B cell (primary cell): ENCODE data around the gene FAM163A. TPM values are rescaled to one million over a fixed set of nuclear protein-coding genes. Genes with fewer than 3 reads are reported as not detected.

Experiments
- ATAC-seq: fragments of 200-7000 bp; cut with Tn5 transposase; one replicate; pipeline ENCODE4 v1.10.0; 2021; ENCODE audit warnings: low read depth, mild to moderate bottlenecking, moderate number of reproducible peaks, moderate library complexity
- CTCF ChIA-PET: fragments of 350-600 bp; sonication (Branson Sonifier 250); formaldehyde crosslinking; loops from one replicate; lab custom pipeline; 2021; ENCODE audit warnings: antibody characterized with exemption, inconsistent platforms; lab: Charles Lee
- POLR2A ChIA-PET: fragments of 350-600 bp; sonication (Branson Sonifier 250); formaldehyde crosslinking; loops from one replicate; lab custom pipeline; 2021; ENCODE audit warnings: antibody characterized with exemption; lab: Charles Lee
- DNase-seq: peaks from one replicate; pipeline ENCODE4 v3.0.0; 2013
- H2AFZ ChIP-seq: 2 replicates; pipeline ENCODE4 v1.6.1; 2012; ENCODE audit warnings: mild to moderate bottlenecking, low read depth, low read length; ENCODE audit not compliant: insufficient read depth, poor library complexity, severe bottlenecking
- H3K27ac ChIP-seq, 2 donors: 1 replicate in 1 of 2; 2 replicates in 1 of 2; pipeline ENCODE4 v1.5.1; 2012 to 2013; ENCODE audit warnings: low read length in 2 of 2, mild to moderate bottlenecking in 2 of 2, moderate library complexity in 1 of 2
- H3K27me3 ChIP-seq, 4 experiments: fragments of 200-600 bp in 1 of 4; sonication (generic) in 1 of 4; replicated peaks in 1 of 4; 1 replicate in 2 of 4; 2 replicates in 2 of 4; pipeline versions ENCODE4 v1.6.1 to v1.7.0; 2013 to 2016; ENCODE audit warnings: low read length in 3 of 4, mild to moderate bottlenecking in 2 of 4, mixed read lengths in 1 of 4, moderate library complexity in 1 of 4; ENCODE audit not compliant: insufficient read depth in 4 of 4, control insufficient read depth in 3 of 4; ENCODE audit errors: control extremely low read depth in 1 of 4
- H3K36me3 ChIP-seq, 2 experiments: replicated peaks in 1 of 2; 1 replicate in 1 of 2; 2 replicates in 1 of 2; pipeline versions ENCODE4 v1.6.1 to v1.7.1; 2013; ENCODE audit warnings: low read length in 1 of 2; ENCODE audit not compliant: insufficient read depth in 2 of 2, control insufficient read depth in 1 of 2; ENCODE audit errors: control extremely low read depth in 1 of 2, extremely low read depth in 1 of 2
- H3K4me1 ChIP-seq, 2 donors: fragments of 200-600 bp in 1 of 2; sonication (generic) in 1 of 2; 1 replicate in 1 of 2; 2 replicates in 1 of 2; pipeline versions ENCODE4 v1.5.1 to v1.6.1; 2013 to 2017; ENCODE audit warnings: low read length in 2 of 2; ENCODE audit not compliant: control insufficient read depth in 2 of 2, insufficient read depth in 2 of 2
- H3K4me2 ChIP-seq: replicated peaks from 2 replicates; pipeline ENCODE3; 2012; ENCODE audit warnings: mild to moderate bottlenecking, low read depth, low read length; ENCODE audit not compliant: poor library complexity, severe bottlenecking
- H3K4me3 ChIP-seq, 5 experiments: fragments of 200-600 bp in 1 of 5; sonication (generic) in 1 of 5; 1 replicate in 3 of 5; 2 replicates in 2 of 5; pipeline versions ENCODE4 v1.5.1 to v1.7.0; 2011 to 2016; ENCODE audit warnings: low read length in 4 of 5, mild to moderate bottlenecking in 4 of 5, low read depth in 2 of 5, control low read depth in 1 of 5, moderate library complexity in 1 of 5; ENCODE audit not compliant: insufficient read depth in 1 of 5; ENCODE audit errors: control extremely low read depth in 1 of 5, extremely low read depth in 1 of 5
- H3K79me2 ChIP-seq: fragments of 200-600 bp; sonication (generic); one replicate; pipeline ENCODE4 v1.6.0; 2016; ENCODE audit warnings: low read length; ENCODE audit not compliant: control insufficient read depth, insufficient read depth
- H3K9ac ChIP-seq: fragments of 200-600 bp; sonication (generic); 2 replicates; pipeline ENCODE4 v1.6.1; 2017; ENCODE audit warnings: mild to moderate bottlenecking, low read length, moderate library complexity
- H3K9me3 ChIP-seq, 3 donors: one replicate each; pipeline versions ENCODE4 v1.6.1 to v1.7.1; 2013; ENCODE audit warnings: low read length in 2 of 3; ENCODE audit not compliant: control insufficient read depth in 2 of 3, insufficient read depth in 1 of 3; ENCODE audit errors: control extremely low read depth in 1 of 3
- H4K20me1 ChIP-seq: 2 replicates; pipeline ENCODE4 v1.6.0; 2012; ENCODE audit warnings: mild to moderate bottlenecking, low read length; ENCODE audit not compliant: insufficient read depth, control insufficient read depth, poor library complexity, severe bottlenecking
- H3K27ac Mint-ChIP-seq: one replicate; pipeline ENCODE4 v1.8.0; 2021; ENCODE audit warnings: mixed read lengths
- H3K27me3 Mint-ChIP-seq: one replicate; pipeline ENCODE4 v1.8.0; 2021; ENCODE audit warnings: mixed read lengths
- H3K4me1 Mint-ChIP-seq: one replicate; pipeline ENCODE4 v1.8.0; 2021; ENCODE audit warnings: mixed read lengths
- H3K4me3 Mint-ChIP-seq: one replicate; pipeline ENCODE4 v1.8.0; 2021; ENCODE audit warnings: mixed read lengths
- H3K9me3 Mint-ChIP-seq: one replicate; pipeline ENCODE4 v1.8.0; 2022; ENCODE audit warnings: mixed read lengths; ENCODE audit not compliant: insufficient read depth
- EZH2 ChIP-seq: IDR thresholded peaks from 2 replicates; pipeline ENCODE4 v1.6.1; 2012; ENCODE audit warnings: borderline replicate concordance, low read depth, mild to moderate bottlenecking, moderate library complexity, low read length; ENCODE audit not compliant: insufficient read depth, poor library complexity, severe bottlenecking
- WGBS: methylation state at CpG from one replicate; pipeline ENCODE4 v1.1.5; 2013; ENCODE audit warnings: missing lambda C conversion rate; ENCODE audit not compliant: insufficient coverage; 5-methylcytosine and 5-hydroxymethylcytosine counted together
- intact Hi-C: fragments of 100-400 bp; cut with micrococcal nuclease; formaldehyde crosslinking; loops from one replicate; pipeline ENCODE4 v1.10.0; 2022
- polyA plus RNA-seq: library from polyadenylated mRNA; depleted of rRNA; stranded (reverse); fragments of >200 nt; gene quantifications from 2 replicates; pipeline ENCODE4 v1.2.3, GENCODE V29; 2012
- total RNA-seq, 2 donors: library from RNA; stranded (reverse); fragments of 120-200 nt in 1 of 2; gene quantifications; 1 replicate in 1 of 2; 2 replicates in 1 of 2; pipeline versions ENCODE4 v1.2.3 to v1.2.4, GENCODE V29; 2013 to 2022
- TF ChIP-seq, protein P1 (sequence below): fragments of 200-600 bp; IDR thresholded peaks from one replicate; pipeline ENCODE4 v1.8.0; 2022; ENCODE audit warnings: antibody characterized with exemption, mild to moderate bottlenecking

The FAM163A gene
- total and polyA plus RNA-seq, 2 donors (not counting 1 experiment from before 2014, with no cell fraction given): not detected

DNA sequence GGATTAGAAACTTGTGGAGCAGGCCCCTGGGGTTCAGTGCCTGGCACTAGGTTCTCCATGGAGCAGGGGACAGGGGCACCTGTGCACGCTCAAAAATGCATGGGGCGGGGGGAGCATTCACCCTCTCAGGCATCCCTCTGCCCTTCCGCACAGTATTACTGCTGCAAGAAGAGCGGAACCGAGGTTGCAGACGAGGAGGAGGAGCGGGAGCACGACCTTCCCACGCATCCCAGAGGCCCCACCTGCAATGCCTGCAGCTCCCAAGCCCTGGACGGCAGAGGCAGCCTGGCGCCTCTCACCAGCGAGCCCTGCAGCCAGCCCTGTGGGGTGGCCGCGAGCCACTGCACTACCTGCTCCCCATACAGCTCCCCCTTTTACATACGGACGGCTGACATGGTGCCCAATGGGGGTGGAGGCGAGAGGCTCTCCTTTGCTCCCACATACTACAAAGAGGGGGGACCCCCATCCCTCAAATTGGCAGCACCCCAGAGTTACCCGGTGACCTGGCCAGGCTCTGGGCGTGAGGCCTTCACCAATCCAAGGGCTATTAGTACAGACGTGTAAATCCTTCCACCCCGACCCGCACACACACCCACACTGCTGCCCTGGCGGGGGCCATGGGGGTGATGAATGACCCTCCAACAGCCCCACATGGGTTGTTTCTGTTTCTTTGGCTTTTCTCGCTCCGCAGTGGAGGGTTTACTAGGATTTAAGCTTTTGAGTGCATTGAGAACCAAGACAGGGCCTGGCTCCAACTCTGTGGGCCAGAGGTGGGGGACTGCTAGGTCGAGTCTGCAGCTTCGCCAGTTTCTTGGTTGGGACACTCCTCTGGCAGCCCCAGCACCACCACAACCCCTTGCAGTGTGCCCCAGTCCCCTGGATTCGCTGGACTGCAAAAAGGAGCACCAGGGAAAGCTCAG is 70.8 kb downstream of the FAM163A start:
- 82% methylated on average over 20 of the region's 28 CpGs for WGBS
- no peak overlapping the region for H3K27ac Mint-ChIP-seq
- peaks cover 17% of the 10 kb centered on the region for H3K4me1 Mint-ChIP-seq
- ChIA-PET CTCF (interaction anchor here (0.9 to 7.6 kb wide), 33 partner anchors 7 to 1514 kb away, joined by 3 to 77 read pairs (median 5); partner anchors contain the start of gene QSOX1), POLR2A (interaction anchor here (0.6 to 0.7 kb wide), 2 partner anchors 362 to 520 kb away, joined by 4 read pairs; partner anchors contain the start of gene SOAT1)
- H3K27me3 Mint-ChIP-seq: peaks cover 28% of the 10 kb centered on the region
- Histone ChIP-seq H3K4me2 (peak overlapping the region; percentile 73), H3K4me3 (peak overlapping the region in 3 of 5 experiments; percentile 47 to 58 (median 56)), H3K36me3 (no peaks in the 10 kb centered on the region), H3K27ac (no peak overlapping the region), H3K9ac (peak overlapping the region; percentile 62), H4K20me1 (no peaks in the 10 kb centered on the region), H3K79me2 (no peaks in the 10 kb centered on the region), H3K4me1 (peaks cover 12 to 23% of the 10 kb centered on the region in 2 donors), H3K9me3 (no peaks in the 10 kb centered on the region), H2AFZ (peak overlapping the region; percentile 74), H3K27me3 (peaks cover 0 to 18% (median 7%) of the 10 kb centered on the region in 4 experiments)
- TF ChIP-seq EZH2: no peak
- TF ChIP-seq, protein P1, sequence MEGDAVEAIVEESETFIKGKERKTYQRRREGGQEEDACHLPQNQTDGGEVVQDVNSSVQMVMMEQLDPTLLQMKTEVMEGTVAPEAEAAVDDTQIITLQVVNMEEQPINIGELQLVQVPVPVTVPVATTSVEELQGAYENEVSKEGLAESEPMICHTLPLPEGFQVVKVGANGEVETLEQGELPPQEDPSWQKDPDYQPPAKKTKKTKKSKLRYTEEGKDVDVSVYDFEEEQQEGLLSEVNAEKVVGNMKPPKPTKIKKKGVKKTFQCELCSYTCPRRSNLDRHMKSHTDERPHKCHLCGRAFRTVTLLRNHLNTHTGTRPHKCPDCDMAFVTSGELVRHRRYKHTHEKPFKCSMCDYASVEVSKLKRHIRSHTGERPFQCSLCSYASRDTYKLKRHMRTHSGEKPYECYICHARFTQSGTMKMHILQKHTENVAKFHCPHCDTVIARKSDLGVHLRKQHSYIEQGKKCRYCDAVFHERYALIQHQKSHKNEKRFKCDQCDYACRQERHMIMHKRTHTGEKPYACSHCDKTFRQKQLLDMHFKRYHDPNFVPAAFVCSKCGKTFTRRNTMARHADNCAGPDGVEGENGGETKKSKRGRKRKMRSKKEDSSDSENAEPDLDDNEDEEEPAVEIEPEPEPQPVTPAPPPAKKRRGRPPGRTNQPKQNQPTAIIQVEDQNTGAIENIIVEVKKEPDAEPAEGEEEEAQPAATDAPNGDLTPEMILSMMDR: no peak
- intact Hi-C loops: loop anchor here (1.0 to 5.0 kb wide), 3 partner anchors 365 to 735 kb away; partner anchors contain the start of gene AXDND1
- H3K4me3 Mint-ChIP-seq: peak overlapping the region; percentile 94
- DNase-seq: no peak
- H3K9me3 Mint-ChIP-seq: no peaks in the 10 kb centered on the region
- no peak for ATAC-seq
